OCI-LY1 (cell line): ENCODE measurements around the gene TEX9.

ENCODE experiments used
- H2AFZ ChIP-seq: fragments of 200-600 bp; sonication (generic), shearing (Covaris generic); 2 replicates; pipeline ENCODE4 v1.6.0; 2014; ENCODE audit warnings: antibody characterized with exemption, mild to moderate bottlenecking, low read length
- H3F3A ChIP-seq: fragments of 200-600 bp; sonication (generic), shearing (Covaris generic); 2 replicates; pipeline ENCODE4 v1.6.0; 2014; ENCODE audit warnings: mild to moderate bottlenecking, antibody characterized with exemption, low read length, moderate library complexity; ENCODE audit not compliant: insufficient read depth
- H3K27ac ChIP-seq: fragments of 200-600 bp; sonication (generic); 2 replicates; pipeline ENCODE4 v1.5.1; 2014; ENCODE audit warnings: low read length, mixed run types, mild to moderate bottlenecking, low read depth; ENCODE audit not compliant: poor library complexity, severe bottlenecking
- H3K27me3 ChIP-seq: fragments of 200-600 bp; sonication (generic); 2 replicates; pipeline ENCODE4 v1.6.0; 2014; ENCODE audit warnings: antibody characterized with exemption, mild to moderate bottlenecking, low read length, moderate library complexity; ENCODE audit not compliant: insufficient read depth
- H3K36me3 ChIP-seq: fragments of 200-600 bp; sonication (generic); 2 replicates; pipeline ENCODE4 v1.6.1; 2014; ENCODE audit warnings: mild to moderate bottlenecking, antibody characterized with exemption, low read length, moderate library complexity, mixed read lengths; ENCODE audit not compliant: insufficient read depth
- H3K4me1 ChIP-seq: fragments of 200-600 bp; sonication (generic); 2 replicates; pipeline ENCODE4 v1.5.1; 2014; ENCODE audit warnings: mild to moderate bottlenecking, low read length, moderate library complexity; ENCODE audit not compliant: insufficient read depth, severe bottlenecking
- H3K4me2 ChIP-seq: fragments of 200-600 bp; sonication (generic), shearing (Covaris generic); 2 replicates; pipeline ENCODE4 v1.6.1; 2014; ENCODE audit warnings: low read length
- H3K4me3 ChIP-seq: fragments of 200-600 bp; sonication (generic); 2 replicates; pipeline ENCODE4 v1.5.1; 2014; ENCODE audit warnings: low read length, low read depth, mild to moderate bottlenecking, mixed read lengths; ENCODE audit not compliant: poor library complexity, severe bottlenecking
- H3K79me2 ChIP-seq: fragments of 200-600 bp; shearing (Covaris generic); 2 replicates; pipeline ENCODE4 v1.6.1; 2016; ENCODE audit warnings: mixed run types, low read length, mixed read lengths; ENCODE audit not compliant: insufficient read depth
- H3K9ac ChIP-seq: fragments of 200-600 bp; sonication (generic), shearing (Covaris generic); 2 replicates; pipeline ENCODE4 v1.6.1; 2014; ENCODE audit warnings: mild to moderate bottlenecking, low read length, mixed read lengths
- H3K9me2 ChIP-seq: fragments of 200-600 bp; sonication (generic), shearing (Covaris generic); 2 replicates; pipeline ENCODE4 v1.6.1; 2014; ENCODE audit warnings: low read depth, mild to moderate bottlenecking, low read length, mixed read lengths
- H3K9me3 ChIP-seq: fragments of 200-600 bp; shearing (Covaris generic); 2 replicates; pipeline ENCODE4 v1.6.1; 2014; ENCODE audit warnings: low read length, mixed read lengths
- H4K20me1 ChIP-seq: fragments of 200-600 bp; sonication (generic), shearing (Covaris generic); 2 replicates; pipeline ENCODE4 v1.6.0; 2016; ENCODE audit warnings: mild to moderate bottlenecking, low read length; ENCODE audit not compliant: insufficient read depth
- CTCF ChIP-seq: fragments of 200-600 bp; sonication (generic), shearing (Covaris generic); IDR thresholded peaks from 2 replicates; pipeline ENCODE4 v1.5.1; 2017; ENCODE audit warnings: mild to moderate bottlenecking, antibody characterized with exemption, low read length, moderate library complexity, mixed read lengths
- EZH2 ChIP-seq: fragments of 200-600 bp; sonication (generic), shearing (Covaris generic); IDR thresholded peaks from 2 replicates; pipeline ENCODE4 v1.8.0; 2017; ENCODE audit warnings: borderline replicate concordance, mixed run types, mild to moderate bottlenecking, antibody characterized with exemption, low read length, moderate library complexity, mixed read lengths

The TEX9 gene

DNA sequence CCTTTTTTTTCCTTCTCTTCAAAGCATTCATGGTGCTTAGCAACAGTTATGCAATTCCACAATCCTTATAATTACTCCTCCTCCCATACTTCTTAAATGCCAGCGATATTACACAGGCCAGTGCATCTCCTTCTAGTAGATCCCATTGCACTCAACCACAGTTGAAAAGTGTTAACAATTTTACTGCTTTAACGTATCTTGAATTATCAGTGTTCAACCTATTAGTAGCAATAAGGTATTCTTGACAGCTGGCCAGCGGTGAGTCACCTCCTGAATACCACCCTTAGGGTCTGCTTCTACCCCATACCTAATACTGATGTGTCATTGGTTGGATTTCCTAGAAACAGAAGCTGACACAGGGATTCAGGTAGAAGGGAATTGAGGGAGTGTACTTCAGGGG lies 24.0 kb upstream of the TEX9 start:
- no peak for TF ChIP-seq CTCF
- TF ChIP-seq EZH2 = no peak
- Histone ChIP-seq H3K27ac (no peak overlapping the region), H3K27me3 (no peaks in the 10 kb centered on the region), H3K9me2 (no peaks in the 10 kb centered on the region), H4K20me1 (no peaks in the 10 kb centered on the region), H3K36me3 (no peaks in the 10 kb centered on the region), H3K4me2 (no peak overlapping the region), H2AFZ (no peak overlapping the region), H3K79me2 (no peaks in the 10 kb centered on the region), H3F3A (no peaks in the 10 kb centered on the region), H3K9me3 (no peaks in the 10 kb centered on the region), H3K4me3 (no peak overlapping the region), H3K4me1 (no peaks in the 10 kb centered on the region), H3K9ac (no peak overlapping the region)

DNA sequence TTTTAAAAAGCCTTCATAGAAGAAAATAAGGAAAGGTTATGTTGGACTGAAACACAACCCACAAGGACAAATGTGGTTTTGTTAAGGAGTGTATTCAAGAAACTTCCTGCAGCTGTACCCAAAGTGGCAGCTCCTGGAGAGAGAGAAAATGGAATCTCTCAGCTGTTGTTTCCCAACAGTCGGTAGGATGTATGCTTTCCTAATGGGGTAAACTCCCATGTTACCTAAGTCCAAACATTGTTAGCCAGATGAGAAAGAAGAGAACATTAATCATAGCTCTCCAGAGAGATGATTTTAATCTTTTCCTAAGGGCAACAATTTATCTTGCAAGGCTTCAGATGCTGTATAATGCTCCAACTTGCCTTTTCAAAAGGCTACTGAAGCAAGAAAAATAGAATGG lies 22.6 kb upstream of the TEX9 start:
- Histone ChIP-seq H4K20me1 (no peaks in the 10 kb centered on the region), H3K9me2 (no peaks in the 10 kb centered on the region), H3F3A (no peaks in the 10 kb centered on the region), H3K79me2 (no peaks in the 10 kb centered on the region), H3K9me3 (no peaks in the 10 kb centered on the region), H3K27ac (no peak overlapping the region), H3K9ac (no peak overlapping the region), H2AFZ (no peak overlapping the region), H3K27me3 (no peaks in the 10 kb centered on the region), H3K4me3 (no peak overlapping the region), H3K4me2 (no peak overlapping the region), H3K4me1 (no peaks in the 10 kb centered on the region), H3K36me3 (no peaks in the 10 kb centered on the region)
- TF ChIP-seq EZH2 (no peak), CTCF (no peak)

DNA sequence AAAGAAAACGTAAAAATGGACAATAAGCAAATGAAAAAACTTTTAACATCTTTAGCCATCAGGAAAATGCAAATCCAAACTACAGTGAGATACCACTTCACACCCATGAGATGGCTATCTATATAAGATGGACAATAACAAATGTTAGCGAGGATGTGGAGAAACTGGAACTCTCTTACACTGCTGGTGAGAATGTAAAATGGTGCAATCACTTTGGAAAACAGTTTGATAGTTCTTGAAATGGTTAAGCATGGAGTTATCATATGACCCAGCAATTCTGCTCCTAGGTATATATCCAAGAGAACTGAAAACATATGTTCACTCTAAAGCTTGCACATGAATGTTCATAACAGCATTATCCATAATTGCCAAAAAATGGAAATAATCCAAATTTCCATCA lies 21.3 kb upstream of the TEX9 start:
- Histone ChIP-seq H3K9ac (no peak overlapping the region), H3K9me2 (no peaks in the 10 kb centered on the region), H4K20me1 (no peaks in the 10 kb centered on the region), H3K4me3 (no peak overlapping the region), H3K4me2 (no peak overlapping the region), H3K27me3 (no peaks in the 10 kb centered on the region), H3K9me3 (no peaks in the 10 kb centered on the region), H3K27ac (no peak overlapping the region), H3K4me1 (no peaks in the 10 kb centered on the region), H3K36me3 (no peaks in the 10 kb centered on the region), H2AFZ (no peak overlapping the region), H3K79me2 (no peaks in the 10 kb centered on the region), H3F3A (no peaks in the 10 kb centered on the region)
- TF ChIP-seq EZH2 (no peak), CTCF (no peak)
